ENCODE data around the gene WWTR1.

Gene WWTR1

DNA sequence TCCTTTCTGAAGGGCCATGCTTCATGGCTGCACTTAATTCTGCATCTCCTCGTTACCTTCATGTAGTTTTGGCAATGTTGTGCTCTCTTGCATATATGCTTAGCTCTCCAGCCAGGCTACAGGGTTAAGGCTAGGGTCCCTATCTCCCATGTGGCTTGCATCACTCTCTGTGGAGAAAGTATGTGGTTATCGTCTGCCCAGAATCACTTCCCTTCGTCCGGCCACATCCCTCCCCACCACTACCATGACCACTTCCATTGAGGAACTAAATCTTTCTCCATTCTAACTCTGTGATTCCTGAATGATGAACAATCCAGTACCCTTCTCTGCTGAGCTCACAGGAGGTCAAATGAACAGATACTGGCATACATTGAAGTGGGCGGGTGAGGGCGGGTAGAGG is 34.0 kb downstream of the WWTR1 start:
- no peak for DNase-seq (ENCODE audit: low read depth in 2 of 2)

DNA sequence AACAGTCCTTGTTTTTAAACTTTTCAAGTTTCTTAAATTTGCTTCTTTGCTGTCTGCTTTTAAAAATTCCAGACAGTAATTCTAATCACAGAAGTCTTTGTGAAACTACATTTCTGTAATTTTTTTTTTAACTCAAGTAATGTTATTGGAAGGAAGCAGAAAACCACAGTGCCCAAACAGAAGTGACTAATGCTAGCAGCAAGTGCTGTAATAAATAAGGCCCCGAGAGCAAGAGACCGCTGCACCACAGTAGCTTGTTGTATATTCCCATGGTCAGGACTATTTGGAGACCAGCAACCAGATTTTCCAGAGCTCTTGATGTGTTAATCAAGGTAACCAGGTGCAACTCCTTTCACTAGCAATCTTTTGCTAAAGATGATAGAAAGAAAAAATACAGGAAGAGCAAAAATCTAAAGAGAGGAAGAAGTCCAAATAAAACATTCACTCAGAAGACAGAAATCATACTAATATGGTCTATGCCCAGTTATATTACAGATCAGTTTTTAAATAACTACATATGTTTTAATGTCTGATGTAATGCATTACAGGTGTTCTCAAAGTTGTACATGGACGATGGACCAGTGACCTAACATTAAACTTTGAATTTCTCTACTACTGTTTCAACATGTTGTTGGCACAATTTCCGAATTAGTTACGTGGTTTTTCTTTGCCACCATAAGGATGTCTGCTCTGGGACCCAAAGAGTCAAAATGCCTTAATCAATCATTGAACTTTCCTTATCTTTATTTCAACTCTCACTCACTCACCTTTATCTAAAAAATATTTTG is 36.4 kb downstream of the WWTR1 start:
- no peak for DNase-seq (ENCODE audit: low read depth in 2 of 2)

DNA sequence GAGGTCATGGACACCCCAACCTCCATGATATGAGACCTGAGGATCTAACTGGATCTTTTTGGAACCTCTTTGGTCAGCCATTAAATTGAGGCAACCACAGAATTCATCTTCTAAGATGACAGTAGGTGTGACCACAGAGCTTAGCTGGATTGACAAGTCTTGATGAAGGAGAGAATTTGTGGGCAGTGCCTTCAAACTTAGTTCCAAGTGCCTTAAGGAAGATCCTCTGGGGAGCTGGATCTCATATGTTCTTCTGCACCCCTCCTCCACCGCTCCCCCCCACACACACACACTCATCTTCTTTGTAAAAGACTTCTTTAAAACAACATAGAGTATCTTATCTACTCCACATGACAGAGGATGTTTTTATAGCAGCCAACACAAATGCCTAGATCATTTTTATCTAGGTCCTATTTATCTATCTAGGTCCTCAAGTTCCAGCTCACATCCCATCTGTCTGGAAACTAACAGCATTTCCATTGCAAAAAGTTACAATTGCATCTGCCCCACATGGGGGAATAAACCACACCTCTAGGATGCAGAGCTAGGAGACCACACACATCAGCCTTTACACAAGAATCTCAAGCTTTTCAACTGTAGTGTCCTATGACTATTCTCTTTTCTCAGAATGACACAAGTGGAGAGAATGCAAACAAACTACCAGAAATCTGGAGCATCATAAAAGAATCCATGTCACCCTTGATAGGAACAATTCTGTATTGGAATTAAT is 37.4 kb downstream of the WWTR1 start:
- no peak for DNase-seq (ENCODE audit: low read depth in 2 of 2)

DNA sequence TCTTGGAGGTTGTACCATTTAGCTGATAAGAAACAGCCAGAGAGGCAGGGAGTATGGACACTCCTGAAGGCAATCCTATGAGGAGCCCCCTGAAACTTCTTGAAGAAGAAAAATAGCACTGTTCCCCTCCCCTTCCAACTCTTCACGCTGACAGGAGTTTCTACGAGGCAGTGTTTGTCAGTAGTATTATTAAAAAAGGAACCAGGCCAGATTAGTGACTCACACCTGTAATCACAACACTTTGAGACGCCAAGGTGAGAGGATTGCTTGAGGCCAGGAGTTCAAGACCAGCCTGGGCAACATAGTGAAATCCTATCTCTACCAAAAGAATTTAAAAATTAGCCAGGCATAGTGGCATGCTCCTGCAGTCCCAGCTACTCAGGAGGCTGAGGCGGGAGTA is 38.7 kb downstream of the WWTR1 start:
- no peak for DNase-seq (ENCODE audit: low read depth in 2 of 2)

DNA sequence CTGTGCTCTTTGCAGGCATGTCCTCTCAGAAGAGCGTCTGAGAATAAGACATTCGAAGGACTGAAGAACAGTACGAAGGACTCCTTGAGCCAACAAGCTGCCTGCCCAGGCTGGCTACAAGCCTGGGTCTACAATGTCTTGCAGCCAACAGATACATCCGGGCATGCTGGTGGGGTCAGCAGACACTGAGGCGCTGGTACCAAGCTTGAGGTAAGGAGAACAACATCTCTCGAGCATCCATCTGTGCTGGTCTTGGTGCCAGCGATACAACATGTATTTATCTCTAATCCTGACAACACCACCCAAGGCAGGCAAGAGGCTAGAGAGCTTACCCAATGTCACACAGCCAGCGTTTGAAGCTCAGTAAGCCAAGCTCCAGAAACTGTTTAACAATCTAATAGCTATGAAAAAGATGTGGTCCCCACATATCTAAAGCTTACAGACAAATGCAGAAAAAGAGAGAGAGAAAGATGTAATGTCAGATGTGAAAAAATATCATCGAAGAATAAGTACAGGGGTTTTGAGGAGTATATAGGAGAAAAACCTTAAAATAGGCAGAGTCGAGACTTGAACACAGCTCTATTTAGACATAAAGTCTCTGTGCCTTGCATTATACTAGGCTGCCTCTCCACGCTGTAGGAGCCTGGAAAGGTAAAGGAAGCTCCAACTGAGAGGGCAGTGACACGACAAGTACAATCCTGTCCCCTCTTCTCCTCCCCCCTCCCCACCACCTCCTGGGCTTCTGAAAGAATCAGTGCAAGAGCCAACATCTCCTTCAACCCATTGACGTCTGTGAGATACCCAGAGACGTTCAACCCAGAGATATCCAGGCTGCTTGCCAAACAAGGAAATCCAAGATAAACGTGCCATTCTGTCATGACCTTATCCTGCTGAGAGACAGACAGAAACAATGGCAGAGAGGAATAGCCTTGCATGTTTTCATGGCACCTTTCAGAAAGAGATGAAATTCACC is 39.4 kb downstream of the WWTR1 start:
- DNase-seq (ENCODE audit: low read depth in 2 of 2): no peak

DNA sequence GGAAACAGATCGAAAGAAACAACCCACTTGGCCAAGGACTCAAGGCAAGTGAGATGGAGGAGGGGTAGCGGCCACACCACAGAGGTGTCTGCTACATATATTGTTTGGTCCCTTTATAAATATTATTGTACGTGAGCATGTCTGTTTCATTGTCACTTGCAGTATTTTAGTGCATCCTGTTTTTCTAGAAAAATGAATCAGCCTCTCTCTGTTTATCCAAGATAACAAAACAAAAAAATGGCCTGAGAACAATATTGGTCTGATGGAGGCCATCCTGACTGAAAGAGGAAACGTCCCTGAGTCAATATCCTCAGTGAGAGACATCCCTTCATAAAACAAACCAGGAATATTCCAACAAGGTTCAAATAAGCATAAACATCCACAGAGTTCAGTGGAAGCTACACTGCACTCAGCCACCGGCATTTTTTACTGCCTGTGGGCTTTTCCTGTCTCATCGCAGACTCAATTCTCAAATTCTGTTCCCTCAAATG is 42.0 kb downstream of the WWTR1 start:
- no peak for DNase-seq (ENCODE audit: low read depth in 2 of 2)

DNA sequence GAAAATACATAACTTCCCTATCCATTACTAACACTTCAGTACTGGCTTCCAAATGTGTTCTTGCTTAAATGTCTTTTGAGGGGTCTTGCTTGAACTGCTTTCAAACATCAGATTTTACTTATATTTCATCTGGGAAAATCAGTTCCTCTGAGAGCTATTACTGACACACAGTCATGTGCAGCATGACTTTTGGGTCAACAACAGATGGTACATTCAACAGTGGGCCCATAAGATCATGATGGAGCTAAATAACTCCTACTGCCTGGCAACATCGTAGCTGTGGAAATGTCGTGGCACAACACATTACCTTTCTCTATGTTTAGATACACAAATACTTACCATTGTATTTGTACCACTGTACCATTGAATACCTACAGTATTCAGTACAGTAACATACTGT is 43.8 kb downstream of the WWTR1 start:
- no peak for DNase-seq (ENCODE audit: low read depth in 2 of 2)

DNA sequence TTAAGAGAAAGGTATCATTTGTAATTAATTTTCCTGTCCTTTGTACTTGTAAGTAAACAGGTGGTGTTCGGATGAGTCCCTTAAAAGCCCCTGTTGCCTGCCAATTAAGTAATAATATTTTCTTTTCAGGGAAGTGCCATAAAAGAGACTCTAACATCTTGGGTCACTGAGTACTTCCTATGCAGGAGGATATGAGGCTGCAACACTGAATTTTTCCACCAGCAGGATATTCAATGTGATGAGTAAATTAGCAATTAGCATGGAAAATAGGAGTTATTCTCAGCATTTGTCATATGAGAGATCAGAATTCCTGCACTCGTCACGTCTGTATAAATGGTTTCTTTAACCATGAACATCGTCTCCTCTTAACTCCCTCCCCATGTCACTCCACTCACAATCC is 45.4 kb downstream of the WWTR1 start:
- DNase-seq (ENCODE audit: low read depth in 2 of 2): no peak

DNA sequence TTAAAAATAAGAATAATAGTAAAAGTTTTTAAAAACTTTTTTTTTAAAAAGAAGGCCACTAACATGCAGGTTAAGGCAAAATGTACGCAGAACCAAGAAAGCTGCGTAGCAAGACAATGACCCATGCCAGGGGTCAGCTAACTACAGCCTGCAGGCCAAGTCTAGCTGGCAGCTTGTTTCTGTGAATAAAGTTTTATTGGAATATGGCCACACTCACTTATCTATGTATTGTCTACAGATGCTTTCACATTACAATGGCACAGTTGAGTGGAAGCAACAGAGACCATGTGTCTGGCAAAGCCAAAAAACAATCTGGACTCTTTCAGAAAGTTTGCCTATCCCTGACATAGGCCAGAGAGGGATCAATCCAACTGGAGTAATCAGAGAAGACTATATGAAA is 46.7 kb downstream of the WWTR1 start:
- no peak for DNase-seq (ENCODE audit: low read depth in 2 of 2)

DNA sequence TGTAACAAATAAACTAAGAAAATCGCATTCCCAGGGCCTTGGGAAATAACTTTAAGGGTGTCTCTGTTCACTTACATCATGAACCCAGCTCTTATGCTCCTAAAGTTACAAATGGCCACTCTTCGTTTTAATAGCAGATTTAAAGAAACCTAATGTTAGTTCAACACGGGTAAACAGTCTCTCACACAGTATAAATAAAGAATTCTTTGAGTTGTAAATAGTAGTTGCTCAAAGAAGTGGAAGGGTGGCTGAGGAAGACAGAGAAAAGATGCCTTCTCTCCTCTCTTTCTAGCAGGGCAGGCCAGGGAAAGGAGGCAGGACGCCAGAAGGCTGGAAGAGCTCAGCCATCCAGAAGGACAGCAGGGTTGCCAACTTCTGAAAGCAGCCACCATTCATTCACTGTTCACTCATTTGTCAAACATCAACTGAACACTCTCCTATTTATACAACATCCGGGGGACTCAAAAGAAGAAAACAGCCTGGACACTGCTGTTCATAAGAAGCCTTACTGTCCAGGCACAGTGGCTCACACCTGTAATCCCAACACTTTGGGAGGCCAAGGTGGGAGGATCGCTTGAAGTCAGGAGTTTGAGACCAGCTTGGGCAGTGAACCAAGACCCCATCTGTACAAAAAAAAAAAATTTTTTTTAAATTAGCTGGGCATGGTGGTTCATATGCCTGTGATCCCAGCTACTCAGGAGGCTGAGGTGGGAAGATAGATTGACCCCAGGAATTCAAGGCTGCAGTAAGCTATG is 47.3 kb downstream of the WWTR1 start:
- no peak for DNase-seq (ENCODE audit: low read depth in 2 of 2)

DNA sequence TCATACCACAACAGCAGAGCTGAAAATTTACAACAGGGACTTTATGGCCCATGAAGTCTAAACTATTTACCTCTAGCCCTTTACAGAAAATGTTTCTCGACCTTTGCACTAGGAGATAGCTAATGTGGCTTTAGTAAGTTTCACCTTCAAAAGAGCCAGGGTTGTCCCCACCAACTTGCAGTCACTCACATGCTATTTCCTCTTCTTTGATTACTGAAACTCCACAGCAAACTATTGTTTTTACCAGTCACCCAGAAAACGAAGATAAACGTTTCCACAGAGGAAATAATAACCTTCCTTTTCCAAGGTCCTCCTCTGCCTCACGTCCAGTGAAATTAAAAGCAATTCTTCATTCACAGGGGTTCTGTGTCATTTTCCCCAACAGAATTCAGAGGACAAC is 48.2 kb downstream of the WWTR1 start:
- DNase-seq (ENCODE audit: low read depth in 2 of 2): no peak

DNA sequence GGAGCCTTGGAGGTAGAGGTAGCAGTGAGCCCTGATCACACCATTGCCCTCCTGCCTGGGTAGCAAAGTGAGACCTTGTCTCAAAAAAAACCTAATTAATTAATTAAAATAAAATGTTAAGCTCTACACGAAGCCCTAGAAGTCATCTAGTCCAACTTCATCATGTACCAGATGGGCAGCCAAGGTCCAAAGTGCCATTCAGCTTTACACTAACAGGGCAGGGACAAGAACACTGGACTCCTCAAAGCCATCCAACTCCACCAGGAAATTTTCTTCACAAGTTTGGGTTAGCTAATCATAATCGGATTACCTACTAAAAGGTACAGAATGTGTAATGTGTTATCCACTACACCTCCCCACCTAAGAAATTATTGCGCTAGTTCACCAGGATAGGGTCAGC is 48.8 kb downstream of the WWTR1 start:
- DNase-seq (ENCODE audit: low read depth in 2 of 2): no peak

DNA sequence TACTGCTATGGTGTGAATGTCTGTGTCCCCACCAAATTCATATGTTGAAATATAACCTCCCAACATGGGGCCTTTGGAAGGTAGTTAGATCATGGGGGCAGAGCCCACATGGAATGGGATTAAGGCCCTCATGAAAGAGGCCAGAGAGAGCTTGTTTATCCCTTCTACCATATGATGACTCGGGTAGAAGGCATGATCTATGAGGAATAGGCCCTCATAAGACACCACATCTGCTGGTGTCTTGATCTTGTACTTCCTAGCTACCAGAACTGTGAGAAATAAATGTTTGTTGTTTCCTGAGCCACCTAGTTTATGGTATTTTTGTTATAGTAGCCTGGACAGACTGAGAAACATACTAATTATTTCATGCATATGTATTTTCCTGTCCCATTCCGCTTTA is 51.9 kb downstream of the WWTR1 start:
- no peak for DNase-seq (ENCODE audit: low read depth in 2 of 2)

DNA sequence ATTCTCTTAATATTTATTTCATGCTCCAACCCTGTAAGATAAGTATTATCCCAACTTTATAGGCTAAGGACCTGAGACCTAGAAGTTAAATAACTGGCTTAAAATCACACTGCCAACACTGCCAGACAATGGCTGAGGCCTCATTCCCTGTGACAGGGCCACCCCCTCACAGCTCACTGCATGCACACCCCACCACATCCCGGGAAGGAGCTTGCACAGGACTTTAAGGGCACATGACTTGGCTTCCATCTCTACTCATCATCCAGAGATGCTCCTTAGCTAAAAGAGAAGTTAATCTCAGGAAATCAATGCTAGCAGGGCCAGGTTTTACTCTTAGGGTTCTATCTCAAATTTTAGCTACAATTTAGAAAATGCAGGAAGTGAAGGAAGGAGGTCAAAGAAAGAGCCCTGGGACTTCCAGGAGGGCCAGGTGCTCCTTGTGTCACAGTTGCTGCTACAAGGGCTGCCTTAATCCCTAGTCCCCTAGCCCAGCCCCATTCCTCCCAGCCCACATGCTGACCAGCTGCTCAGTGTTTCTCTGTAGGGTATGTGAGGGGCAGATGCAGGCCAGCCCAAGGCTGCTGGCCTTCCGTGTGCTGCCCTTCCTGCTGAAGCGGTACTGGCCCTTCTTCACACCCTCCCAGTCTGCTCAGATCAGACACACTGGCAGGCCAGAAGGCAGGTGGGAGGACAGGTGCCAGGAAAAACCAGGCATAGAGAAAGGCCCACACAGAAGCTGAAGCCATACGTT is 53.5 kb downstream of the WWTR1 start:
- DNase-seq (ENCODE audit: low read depth in 2 of 2): no peak

DNA sequence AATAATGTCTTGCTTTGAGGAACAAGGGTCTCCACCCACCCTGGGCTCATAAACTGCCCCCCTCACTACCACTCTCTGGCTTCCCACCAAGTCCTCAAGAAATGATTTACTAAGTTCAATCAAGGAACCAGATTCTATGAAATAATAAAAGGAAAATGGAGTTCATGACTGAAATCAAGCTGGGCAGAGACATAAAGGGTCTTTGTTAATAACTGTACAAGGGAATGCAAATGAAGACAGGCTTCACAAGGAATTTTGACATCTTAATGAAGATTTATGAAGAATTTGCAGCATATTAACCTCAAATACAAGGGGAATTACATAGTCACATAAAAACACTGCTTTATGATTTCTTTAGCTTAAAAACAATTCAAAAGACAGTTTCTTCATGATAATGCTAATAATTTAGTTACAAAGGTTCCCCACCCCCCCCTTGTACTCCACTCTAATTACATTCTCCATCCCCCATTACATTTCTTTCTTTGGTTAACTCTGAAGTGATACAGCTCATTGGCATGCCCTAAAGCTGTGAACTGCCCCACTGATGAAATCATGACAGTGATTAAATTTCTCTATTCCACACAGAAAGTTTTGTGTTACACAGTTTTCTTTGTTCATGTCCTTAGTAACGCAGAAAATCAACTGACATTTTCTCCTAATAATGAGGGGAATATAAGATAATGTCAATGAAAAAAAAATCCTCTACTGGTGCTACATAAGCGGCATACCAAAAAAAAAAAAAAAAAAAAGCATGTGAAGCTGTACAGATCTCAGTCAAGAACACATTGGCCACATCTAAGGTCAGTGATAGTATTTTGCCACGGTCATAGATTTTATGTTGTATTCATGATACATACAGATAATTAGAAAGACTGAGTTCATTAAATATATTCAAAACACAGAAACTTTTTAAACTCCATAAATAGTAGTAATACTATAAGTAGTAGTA is 54.4 kb downstream of the WWTR1 start:
- DNase-seq (ENCODE audit: low read depth in 2 of 2): no peak

DNA sequence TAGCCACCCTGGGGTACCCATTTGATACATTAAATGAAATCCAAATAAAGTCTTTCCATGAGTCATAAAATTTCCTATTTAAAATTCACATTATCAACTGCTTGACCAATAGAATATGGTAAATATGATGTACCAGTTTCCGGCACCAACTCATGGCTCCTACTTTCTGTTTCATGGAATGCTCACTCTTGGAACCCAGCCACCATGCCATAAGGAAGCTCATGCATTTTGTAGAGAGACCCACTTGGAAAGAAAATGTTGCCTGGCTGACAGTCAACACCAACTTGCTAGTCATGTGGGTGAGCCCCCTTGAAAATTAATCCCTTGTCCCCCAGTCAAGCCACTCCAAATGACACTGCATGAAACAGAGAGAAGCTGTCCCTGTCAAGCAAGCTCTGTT is 57.2 kb downstream of the WWTR1 start:
- no peak for DNase-seq (ENCODE audit: low read depth in 2 of 2)

DNA sequence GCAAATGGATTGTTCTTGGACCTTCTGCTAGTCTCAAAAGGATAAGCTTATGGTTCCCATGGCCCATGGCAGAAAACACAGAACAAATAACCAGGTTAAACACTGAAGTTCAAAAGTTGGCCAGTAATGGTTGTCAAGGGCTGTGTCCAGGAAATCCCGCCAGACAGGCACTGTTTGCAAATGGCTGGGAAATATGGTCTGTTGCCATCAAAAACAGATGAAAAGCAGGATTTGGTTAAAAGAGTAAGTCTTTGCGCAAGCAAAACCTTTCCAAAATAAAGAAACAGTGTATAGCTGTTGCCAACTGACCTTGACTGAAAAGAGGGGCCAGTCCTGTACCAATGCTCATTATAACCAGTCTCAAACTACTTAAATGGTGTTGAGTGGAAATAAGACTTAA is 58.6 kb downstream of the WWTR1 start:
- no peak for DNase-seq (ENCODE audit: low read depth in 2 of 2)

DNA sequence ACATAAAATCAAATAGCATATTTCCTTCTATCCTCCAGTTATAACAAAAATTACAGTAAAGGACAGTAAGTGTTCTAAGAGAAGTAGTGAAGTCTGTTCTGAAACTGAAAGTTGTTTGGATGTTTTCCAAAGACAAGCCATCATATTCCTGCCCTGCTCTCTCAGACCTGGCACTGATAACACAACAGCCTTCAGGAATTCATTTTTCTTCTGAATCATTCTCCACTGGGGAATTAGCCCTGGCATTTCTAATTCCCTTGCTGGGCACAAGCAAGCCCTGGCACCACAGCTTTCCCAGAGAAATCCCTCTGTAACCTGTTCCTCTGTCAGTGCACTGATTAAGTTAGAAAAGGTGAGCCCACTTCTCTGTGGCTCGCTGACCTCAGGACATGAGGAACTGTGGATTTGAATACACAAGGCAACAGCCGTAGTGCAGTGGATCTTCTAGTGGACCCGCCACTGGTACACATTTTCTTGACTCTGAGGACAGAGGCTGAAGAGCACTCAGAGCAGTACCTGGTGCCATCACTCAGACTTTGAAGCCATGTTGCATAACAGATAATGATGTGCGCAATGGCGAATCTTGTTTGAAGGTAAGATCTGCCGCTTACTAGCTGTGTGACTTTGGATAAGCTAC is 61.6 kb downstream of the WWTR1 start:
- no peak for DNase-seq (ENCODE audit: low read depth in 2 of 2)

Measured in stimulated activated CD4-positive, alpha-beta T cell treated with anti-CD3 and anti-CD28 coated beads, Interleukin-4, amount 100 ng/mL, for 48 hours (primary cell).